Stimulated activated CD8-positive, alpha-beta memory T cell treated with anti-CD3 and anti-CD28 coated beads, Interleukin-15, amount 100 ng/mL, for 48 hours (primary cell): ENCODE data around the gene SBK2.
"Not testable (repeated sequence)": the region's sequence is repeated elsewhere in the genome, so short reads cannot be mapped to it uniquely, and the experiment has no call there.

Experiments
- DNase-seq, 2 donors: peaks; one replicate each; pipeline ENCODE4 v3.0.0-alpha.2; 2020; ENCODE audit warnings: low read depth in 2 of 2

SBK2 gene

DNA sequence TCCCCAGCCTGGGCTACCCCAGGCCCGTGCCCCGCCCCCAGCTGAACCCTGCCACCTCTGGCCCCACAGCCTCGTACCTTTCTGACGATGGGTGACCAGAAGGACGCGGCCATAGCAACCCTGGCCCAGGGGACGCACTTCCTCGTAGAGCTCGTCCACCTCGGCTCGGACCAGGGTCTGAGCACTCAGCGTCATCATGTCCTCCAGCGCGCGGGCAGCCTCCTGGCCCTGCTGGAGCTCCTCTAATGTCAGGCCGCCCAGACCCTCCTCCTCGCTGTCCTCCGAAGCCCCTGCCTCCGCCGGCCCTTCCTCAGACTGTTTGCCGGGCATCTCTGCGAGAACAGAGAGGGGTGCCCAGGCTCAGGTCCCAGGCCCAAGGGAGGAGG, 975 bp downstream of the SBK2 start:
- DNase-seq = no peak

DNA sequence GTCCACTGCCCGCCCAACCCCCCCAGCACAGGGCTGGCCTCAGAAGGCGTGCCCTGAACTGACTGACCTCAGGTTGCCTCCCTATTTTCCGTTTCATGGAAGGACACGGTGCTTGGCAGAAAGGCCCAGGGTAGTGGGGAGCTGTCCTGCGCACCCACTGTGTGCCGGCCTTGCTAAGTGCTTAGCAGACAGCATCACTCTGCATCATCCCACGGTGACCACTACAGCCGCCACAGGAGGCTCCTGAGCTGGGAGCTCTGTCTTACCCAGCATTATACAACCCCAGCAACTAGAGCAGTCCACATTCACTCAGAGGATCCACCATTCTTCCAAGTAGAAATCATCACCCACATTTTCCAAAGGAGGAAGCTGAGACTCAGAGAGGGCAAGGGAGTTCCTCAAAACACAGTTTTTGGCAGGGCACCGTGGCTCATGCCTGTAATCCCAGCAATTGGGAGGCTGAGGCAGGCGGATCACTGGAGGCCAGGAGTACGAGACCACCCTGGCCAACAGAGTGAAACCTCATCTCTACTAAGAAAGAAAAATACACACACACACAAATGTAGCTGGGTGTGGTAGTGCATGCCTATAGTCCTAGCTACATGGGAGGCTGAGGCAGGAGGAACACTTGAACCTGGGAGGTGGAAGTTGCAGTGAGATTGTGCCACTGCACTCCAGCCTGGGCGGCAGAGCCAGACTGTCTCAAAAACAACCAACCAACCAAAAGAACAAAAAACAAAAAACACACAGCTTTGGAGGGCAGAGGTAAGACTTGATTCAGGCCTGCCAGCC, 1.6 kb downstream of the SBK2 start:
- no peak for DNase-seq

DNA sequence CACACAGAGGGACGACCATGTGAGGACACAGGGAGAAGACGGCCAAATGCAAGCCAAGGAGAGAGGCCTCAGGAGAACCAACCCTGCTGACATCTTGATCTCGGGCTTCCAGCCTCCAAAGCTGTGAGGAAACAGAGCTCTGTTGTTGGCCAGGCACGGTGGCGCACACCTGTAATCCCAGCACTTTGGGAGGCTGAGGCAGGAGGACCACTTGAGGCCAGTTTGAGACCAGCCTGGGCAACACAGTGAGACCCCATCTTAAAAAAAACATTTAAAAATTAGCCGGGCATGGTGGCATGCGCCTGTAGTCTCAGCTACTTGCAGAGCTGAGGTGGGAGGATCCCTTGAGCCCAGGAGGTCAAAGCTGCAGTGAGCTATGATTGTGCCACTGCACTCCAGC, 2.7 kb downstream of the SBK2 start:
- not testable (repeated sequence) for DNase-seq

DNA sequence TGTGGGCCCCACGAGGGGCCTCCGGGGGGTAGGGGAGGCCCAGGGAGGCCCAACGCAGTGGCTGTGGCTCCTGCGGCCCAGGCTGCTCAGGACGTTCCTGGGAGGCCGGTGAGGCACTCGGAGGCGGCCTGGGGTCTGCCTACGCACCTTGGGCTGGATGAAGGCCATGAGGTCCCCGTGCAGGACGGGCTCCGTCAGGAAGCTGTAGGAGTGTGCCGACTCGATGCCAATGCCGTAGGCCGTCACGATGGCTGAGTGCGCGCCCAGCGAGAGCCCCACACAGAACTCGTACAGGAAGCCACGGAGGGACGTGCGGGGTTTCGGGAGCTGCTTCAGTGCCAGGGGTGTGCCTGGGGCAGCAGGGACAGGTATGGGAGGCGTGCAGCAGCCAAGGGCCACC, 5.9 kb downstream of the SBK2 start:
- no peak for DNase-seq

DNA sequence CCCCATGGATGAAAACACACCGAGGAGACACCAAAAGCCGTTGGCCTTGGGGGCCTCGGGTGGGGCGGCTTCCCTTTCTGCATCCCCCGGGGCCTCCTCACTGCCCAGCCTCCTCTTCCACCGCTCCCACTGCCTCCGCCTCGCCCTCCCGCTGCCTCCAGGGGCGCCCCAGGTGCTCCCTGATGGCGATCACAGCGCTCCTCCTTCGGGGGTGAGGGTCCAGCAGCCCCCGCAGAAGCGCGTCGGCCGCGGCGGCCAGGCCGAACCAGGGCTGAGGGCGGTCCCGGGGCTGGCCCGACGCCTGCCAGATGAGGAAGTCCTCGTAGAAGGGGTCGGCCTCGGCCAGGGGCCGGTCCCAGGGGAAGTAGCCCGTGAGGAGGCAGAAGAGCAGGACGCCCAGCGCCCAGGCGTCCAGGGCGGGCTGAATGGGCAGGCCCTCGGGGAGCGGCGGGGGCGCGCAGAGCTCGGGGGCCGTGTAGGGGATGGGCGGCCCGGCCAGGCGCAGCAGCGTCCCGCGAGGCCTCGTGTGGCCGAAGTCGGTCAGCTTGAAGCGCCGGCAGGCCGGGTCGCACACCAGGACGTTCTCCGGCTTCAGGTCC, 7.2 kb downstream of the SBK2 start:
- no peak for DNase-seq

DNA sequence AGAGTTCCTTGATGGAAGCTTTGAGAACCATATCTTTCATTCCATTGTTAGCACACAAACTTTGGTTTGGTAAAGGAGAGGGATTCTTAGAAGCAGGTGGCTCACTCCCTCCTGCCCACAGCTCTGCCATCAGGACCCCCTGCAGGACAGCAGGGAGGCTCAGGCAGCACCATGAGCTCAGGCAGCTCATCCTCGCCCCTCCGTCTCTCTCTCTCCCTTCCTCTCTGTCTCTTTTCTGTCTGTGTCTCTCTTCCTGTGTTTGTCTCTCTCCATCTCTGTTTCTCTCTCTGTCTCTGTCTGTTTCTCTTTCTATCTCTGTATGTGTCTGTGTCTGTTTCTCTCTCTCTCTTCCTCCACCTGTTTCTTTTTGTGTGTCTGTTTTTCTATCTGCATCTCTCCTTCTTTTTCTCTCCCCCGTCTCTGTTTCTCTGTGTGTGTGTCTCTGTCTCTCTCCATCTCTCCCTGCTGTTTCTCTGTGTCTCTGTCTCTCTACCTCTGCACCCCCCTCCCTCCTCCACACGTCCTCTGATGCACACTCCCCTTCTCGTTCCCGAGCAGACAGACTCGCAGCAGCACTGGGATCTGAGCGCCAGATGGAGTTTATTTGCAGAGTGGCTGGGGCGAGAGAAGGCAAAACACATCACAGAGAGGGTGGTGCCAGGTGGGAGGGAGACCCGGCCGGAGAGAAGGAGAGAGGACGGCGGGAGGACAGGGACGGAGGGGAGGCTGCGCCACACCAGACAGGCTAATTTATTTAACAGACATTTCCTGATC, 8.7 kb downstream of the SBK2 start:
- no peak for DNase-seq

DNA sequence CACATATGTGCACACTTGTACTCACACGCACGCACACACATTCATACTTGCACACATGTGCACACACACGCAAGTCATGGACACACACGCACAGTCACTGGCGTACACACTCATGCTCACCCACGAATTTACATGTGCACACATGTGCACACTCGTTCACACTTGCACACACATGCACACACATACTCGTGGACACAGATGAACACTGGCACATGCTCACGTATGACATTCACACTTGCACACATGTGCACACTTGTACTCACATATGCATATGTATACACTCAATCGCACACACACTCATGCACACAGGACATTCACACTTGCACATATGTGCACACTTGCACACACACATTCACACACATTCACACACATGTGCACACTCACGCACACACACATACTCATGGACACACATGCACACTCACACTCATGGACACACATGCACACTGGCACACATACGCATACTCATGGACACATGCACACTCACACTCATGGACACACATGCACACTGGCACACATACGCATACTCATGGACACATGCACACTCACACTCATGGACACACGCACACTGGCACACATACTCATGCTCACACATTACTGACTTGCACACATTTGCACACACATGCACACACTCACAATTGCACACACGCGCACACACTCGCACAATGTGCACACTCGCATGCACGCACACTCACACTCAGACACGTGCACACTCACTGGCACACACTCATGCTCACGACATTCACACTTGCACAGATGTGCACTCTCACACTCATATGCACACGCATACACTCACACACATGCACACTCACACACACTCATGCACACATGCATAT, 9.5 kb downstream of the SBK2 start:
- DNase-seq = no peak

DNA sequence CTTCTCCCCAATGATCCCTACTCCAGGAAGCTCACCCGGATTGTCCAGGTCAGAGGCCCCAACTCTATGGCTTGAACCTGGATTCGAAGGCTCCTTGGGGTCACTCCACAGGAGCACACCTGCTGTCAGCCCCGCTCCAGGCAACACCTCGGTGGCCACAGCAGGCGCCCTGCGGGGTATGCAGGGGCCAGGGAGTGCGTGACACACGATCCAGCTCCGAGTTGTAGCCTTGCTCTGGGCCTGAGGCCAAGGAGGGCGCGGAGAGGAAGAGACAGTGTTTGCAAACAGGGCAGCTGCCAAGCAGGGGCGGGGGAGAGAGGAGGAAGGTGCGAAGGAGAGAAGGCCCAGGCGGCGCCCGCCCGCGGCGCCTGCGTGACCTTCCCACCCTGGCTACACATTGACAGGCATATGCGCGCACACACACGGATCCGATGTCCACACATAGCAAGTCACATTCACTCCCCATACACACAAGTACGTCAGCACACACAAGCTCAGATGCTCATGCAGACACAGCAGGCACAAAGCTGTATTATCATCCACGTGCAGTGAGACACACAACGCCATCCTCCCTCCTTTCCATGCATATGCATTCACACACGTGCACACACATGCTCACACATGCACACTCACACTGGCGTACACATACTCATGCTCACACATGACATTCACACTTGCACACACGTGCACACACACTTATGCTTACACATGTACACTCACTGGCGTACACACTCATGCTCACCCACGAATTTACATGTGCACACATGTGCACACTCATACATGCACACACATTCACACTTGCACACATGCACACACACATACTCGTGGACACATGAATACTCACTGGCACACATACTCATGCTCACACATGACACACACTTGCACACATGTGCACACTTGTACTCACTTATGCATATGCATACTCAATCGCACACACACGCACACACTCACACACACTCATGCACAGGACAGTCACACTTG, 10.4 kb downstream of the SBK2 start:
- no peak for DNase-seq

DNA sequence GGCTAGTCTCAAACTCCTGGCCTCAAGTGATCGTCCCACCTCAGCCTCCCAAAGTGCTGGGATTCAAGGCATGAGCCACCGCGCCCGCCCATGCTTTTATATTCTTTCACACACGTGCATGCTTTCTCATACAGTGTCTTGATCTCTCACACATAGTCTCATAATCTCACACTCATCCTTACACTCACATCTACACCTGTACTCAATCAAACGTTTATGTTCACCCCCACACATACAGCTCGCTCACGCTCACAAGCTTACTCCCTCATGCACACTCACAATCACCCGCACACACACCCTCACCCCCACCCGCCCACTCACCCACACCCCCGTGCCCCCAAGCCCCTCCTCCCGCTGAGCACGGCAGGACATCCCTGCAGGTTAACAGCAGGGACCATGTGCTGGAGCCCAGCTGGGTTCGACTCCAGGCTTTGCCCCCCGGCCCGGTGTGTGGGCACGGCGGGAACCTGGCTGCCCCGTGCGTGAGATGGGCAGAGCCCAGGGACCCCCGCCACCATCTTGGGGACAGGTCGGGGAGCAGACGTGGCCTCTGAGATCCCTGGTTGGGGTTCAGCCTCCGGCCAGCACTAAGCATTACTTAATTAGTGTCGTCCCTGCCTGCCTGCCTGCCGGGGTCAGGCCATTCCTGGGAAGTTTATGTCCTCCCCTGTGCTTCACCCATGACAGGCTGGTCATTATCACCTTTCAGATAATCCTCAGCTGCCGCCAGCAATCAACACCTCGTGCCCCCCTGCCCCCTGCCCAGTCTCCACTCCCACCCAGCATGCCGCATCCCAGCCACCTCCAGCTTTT, 11.4 kb downstream of the SBK2 start:
- no peak for DNase-seq

DNA sequence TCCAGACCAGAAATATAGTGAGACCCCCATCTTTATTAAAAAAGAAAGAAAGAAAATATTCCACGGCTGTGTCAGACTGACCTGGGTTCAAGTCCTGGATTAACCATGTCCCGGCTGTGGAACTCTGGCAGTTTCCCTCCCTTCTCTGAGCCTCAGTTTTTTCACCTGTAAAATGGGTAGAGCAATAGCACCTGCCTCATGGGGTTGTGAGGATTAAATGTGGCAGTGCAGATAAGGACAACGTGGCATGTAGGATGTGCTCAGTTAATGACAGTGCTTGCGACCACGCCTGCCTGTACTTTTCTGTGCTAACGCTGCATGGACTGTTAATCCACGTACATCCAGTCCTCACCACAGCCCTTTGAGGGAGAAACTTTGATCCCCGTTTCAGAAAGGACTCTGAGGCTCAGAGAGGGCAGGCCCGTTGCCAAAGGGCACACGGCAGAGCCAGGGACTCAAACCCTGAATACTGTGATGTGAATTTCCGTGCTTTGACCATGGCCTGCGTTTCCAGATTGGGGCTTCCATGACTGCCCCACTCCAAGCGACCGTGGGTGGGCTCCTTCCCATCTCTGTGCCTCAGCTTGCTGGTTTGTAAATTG, 16.1 kb downstream of the SBK2 start:
- DNase-seq = no peak

DNA sequence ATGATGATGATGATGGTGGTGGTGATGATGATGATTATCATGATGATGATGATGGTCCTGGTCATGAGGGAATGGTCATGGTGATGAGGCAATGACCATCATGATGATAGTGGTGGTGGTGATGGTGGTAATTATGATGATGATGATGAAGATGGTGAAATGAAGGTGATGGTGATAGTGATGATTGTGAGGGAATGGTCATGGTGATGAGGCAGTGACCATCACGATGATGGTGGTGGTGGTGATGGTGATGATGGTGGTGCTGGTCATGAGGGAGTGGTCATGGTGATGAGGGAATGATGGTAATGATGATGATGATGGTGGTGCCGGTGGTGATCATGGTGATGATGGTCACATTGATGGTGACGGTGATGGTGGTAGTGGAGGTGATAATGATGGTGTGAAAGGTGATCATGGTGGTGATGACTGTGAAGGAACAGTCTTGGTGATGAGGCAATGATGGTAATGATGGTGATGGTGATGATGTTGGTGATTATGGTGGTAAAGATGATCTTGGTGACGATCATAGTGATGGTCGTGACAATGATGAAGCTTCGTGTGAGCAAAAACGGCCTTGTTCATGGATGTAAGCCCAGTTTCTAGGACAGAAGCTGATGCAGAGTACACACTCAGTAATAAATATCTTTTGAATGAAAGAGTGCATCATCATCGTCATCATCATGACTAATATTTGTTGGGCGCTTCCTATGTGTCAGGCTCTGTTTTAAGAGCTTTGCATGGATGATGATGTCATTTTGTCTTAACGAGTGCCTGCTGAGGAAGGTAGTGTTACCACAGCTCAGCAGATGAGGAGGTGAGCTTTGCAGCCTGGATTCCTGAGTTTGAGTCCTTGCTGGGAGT, 17.3 kb downstream of the SBK2 start:
- no peak for DNase-seq

DNA sequence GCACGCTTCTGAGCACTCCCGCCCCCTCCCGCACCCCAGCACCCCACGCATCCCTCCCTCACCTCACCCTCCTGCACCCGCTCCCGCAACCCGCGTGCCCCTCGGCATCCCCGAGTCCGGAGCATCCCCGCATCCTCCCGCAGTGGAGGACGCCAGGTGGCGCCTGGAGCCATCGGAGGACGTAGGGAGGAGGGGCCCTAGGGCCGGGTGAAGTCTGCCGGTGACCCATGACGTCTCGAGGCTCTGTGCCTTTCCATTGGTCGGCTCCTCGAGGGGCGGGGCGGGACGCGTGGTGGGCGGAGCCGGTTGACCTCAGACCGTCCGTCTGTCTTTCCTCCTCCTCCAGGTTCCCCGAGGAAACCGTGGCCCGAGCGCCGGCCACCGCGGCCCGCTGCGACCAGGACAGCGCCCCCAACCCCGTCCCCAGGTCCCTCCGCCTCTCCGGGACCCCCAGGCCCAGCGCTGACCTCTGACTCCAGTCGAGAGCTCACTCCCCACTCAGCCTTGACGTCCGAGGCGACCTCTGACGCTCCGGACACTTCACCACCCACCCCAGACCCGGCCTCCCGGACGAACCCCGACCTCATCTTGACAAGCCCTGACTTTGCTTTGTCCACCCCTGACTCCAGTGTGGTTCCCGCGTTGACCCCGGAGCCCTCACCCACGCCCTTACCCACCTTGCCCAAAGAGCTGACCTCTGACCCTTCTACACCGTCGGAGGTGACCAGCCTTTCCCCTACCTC, 19.9 kb downstream of the SBK2 start:
- peak; percentile 78 to 80 for DNase-seq

DNA sequence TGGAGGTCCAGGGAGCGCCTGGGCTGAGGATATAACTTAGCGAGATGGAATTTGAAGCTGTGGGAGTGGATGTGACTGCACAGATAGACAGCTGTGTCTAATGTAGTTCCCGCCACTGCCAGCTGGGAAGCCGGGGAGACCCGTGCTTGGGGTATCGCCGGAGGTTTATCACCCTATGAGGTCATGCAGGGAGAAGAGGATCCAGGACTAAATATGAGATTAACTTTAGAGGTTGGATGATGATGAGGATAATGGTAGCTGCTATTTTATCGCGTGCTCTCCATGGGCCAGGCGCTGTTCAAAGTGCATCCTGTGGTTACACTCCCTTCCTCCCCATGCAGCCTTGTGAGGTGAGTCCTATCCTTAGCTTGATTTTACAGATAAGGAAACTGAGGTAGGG, 28.8 kb downstream of the SBK2 start:
- no peak for DNase-seq

DNA sequence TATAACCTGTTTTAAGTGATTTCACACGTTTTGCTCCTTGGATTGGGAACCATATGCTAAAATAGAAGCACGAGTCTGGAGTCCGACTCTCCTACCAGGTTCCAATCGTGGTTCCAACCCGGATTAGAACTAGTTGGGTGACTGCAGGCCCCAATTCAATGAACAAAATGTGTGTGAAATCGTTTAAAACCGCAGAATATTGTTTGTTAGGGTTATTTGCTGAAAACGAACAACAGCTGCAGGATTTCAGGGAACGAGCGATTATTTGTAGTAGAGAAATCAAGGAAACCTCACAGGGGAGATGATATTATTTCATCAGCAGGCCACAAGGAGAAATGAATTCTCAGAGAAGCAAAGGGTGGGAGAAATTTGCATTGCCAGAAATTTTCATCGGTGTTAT, 32.0 kb downstream of the SBK2 start:
- DNase-seq = no peak

DNA sequence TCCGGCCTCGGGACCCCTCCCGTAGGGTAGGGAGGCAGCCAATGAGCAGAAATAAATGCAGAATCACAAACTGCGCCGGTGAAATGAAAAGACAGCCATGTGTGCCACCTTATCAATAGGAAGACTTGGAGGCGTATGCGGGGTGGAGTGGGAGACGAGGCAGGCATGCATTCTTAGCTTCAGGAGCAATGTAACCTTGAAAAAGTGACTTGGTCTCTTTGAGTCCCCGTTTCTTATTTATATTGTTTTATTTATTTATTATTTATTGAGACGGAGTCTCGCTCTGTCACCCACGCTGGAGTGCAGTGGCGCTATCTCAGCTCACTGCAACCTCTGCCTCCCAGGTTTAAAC, 32.7 kb downstream of the SBK2 start:
- DNase-seq = no peak

DNA sequence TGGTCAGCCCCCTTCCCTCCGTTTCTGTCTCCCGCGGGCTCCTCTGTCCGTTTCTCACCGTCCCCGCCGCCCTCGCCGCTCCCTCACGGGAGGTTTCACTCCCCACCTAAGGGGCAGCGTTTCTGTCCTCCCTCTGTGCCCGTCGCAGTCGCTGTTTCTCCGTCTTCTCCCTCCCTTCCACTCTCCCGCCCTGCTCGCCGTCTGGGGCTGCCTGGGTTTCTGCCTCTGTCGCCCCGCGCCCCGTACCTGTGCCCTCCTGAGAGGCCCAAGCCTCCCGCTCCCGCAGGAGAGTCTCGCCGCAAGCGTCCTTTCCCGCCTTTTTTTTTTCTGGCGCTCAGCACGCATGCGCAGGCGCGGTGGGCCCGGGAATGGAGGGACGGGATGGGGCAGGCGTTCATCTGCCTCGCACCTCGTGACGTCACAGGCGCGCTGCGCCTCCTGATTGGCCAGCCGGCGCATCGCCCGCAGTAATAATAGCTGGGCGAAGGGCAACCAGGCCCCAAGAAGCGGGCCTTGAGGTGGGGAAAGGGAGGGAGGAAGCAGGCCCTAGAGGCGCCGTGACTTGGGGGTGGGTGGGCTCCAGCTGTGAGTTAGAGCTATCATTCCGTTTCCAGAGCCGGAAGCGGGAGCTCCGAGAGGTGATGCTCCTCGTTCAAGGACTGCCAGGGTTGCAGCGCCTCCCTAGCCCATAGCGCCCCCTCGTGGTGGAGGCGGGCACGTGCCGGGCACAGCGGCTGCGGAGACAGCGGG, 33.3 kb downstream of the SBK2 start:
- peak; percentile 84 to 86 for DNase-seq

DNA sequence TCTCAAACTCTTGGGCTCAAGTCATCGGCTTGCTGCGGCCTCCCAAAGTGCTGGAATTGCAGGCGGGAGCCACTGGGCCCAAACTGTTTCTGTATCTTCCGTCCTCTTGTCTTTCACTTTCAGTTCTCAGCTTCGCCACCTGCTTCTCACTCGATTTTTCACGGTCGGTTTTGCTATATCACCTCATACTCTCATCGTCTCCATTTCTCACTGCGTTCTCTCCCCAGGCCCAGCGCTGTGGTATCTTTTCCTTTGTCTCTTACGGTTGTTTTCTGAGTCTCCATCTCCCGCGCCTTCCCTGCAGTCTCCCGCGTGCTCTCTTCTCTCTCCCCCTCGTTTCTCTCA, 33.8 kb downstream of the SBK2 start:
- no peak for DNase-seq
